Loucy (cell line): ENCODE data around the gene POTEM.
"Not testable (repeated sequence)": the region's sequence is repeated elsewhere in the genome, so short reads cannot be mapped to it uniquely, and the experiment has no call there.

Experiments used
- CTCF ChIP-seq: fragments of 200-600 bp; sonication (generic); conservative IDR thresholded peaks from 2 replicates; pipeline ENCODE4 v1.5.1; 2014; ENCODE audit warnings: mild to moderate bottlenecking, antibody characterized with exemption, low read length
- EZH2phosphoT487 ChIP-seq: fragments of 200-600 bp; IDR thresholded peaks from 2 replicates; pipeline ENCODE4 v1.6.1; 2018; ENCODE audit warnings: antibody characterized with exemption, mild to moderate bottlenecking, moderate library complexity, borderline replicate concordance

- TF ChIP-seq CTCF, EZH2phosphoT487: not testable (repeated sequence)
These were observed 14.1 kb upstream of the POTEM start for GRCh38 chr14:18953085-18953484.
